Common myeloid progenitor, CD34-positive (primary cell): ENCODE results near the gene GNAS-AS1.

ENCODE experiments used
- CTCF ChIA-PET: fragments of 350-600 bp; sonication (Branson Sonifier 250); formaldehyde crosslinking; loops from one replicate; lab custom pipeline; 2021; ENCODE audit warnings: antibody characterized with exemption; lab: Charles Lee
- POLR2A ChIA-PET: fragments of 350-600 bp; sonication (Branson Sonifier 250); formaldehyde crosslinking; loops from one replicate; lab custom pipeline; 2021; ENCODE audit warnings: antibody characterized with exemption; lab: Charles Lee
- DNase-seq, 3 donors: peaks; one replicate each; pipeline versions ENCODE4 v3.0.0 to v3.0.0-alpha.2; 2013
- H3K27ac ChIP-seq, 2 experiments: 1 replicate in 1 of 2; 2 replicates in 1 of 2; pipeline ENCODE4 v1.7.0; 2013; ENCODE audit warnings: inconsistent platforms in 2 of 2, low read length in 2 of 2, mild to moderate bottlenecking in 2 of 2, low read depth in 1 of 2, moderate library complexity in 1 of 2; ENCODE audit not compliant: severe bottlenecking in 2 of 2, insufficient read depth in 1 of 2, poor library complexity in 1 of 2
- H3K27me3 ChIP-seq, 5 experiments: replicated peaks in 2 of 5; 1 replicate in 3 of 5; 2 replicates in 2 of 5; pipeline versions ENCODE4 v1.6.1 to v1.7.0; 2013; ENCODE audit warnings: low read length in 4 of 5, mild to moderate bottlenecking in 2 of 5, moderate library complexity in 2 of 5, inconsistent platforms in 1 of 5; ENCODE audit not compliant: insufficient read depth in 5 of 5, control insufficient read depth in 4 of 5
- H3K36me3 ChIP-seq, 4 experiments: 1 replicate in 2 of 4; 2 replicates in 2 of 4; pipeline versions ENCODE4 v1.6.1 to v1.7.0; 2013; ENCODE audit warnings: low read length in 3 of 4, control low read depth in 1 of 4, mild to moderate bottlenecking in 1 of 4; ENCODE audit not compliant: control insufficient read depth in 4 of 4, insufficient read depth in 4 of 4
- H3K4me1 ChIP-seq, 4 experiments: 1 replicate in 3 of 4; 2 replicates in 1 of 4; pipeline versions ENCODE4 v1.6.1 to v1.7.1; 2013; ENCODE audit warnings: low read length in 3 of 4, mild to moderate bottlenecking in 3 of 4, control low read depth in 1 of 4, inconsistent platforms in 1 of 4, moderate library complexity in 1 of 4; ENCODE audit not compliant: control insufficient read depth in 4 of 4, insufficient read depth in 4 of 4; ENCODE audit errors: control extremely low read depth in 1 of 4
- H3K4me3 ChIP-seq, 7 experiments: 1 replicate in 4 of 7; 2 replicates in 3 of 7; pipeline versions ENCODE4 v1.5.1 to v1.7.0; 2013; ENCODE audit warnings: mild to moderate bottlenecking in 7 of 7, low read length in 6 of 7, moderate library complexity in 6 of 7, inconsistent platforms in 2 of 7, low read depth in 2 of 7, control low read depth in 1 of 7; ENCODE audit not compliant: insufficient read depth in 4 of 7, control insufficient read depth in 1 of 7; ENCODE audit errors: extremely low read depth in 1 of 7
- H3K9me3 ChIP-seq, 5 experiments: 1 replicate in 4 of 5; 2 replicates in 1 of 5; pipeline versions ENCODE4 v1.6.1 to v1.7.1; 2013; ENCODE audit warnings: low read length in 4 of 5, mild to moderate bottlenecking in 2 of 5, inconsistent platforms in 1 of 5, low read depth in 1 of 5, moderate library complexity in 1 of 5; ENCODE audit not compliant: control insufficient read depth in 4 of 5, insufficient read depth in 2 of 5; ENCODE audit errors: control extremely low read depth in 1 of 5
- WGBS: methylation state at CpG from one replicate; pipeline ENCODE4 v1.1.5; 2013; ENCODE audit not compliant: insufficient coverage; 5-methylcytosine and 5-hydroxymethylcytosine counted together

Gene GNAS-AS1

GRCh38 chr20:58774214-58774613 is 76.5 kb downstream of the GNAS-AS1 start:
- Histone ChIP-seq H3K27me3 (peaks cover 2 to 23% (median 8%) of the 10 kb centered on the region in 5 experiments), H3K9me3 (no peaks in the 10 kb centered on the region), H3K27ac (no peak overlapping the region), H3K36me3 (no peaks in the 10 kb centered on the region), H3K4me1 (no peaks in the 10 kb centered on the region), H3K4me3 (no peak overlapping the region)
- ChIA-PET POLR2A (no interaction called here), CTCF (no interaction called here)
- DNase-seq = no peak
- WGBS = 97% methylated on average over 4 of the region's 5 CpGs

GRCh38 chr20:58772786-58773185 is 77.9 kb downstream of the GNAS-AS1 start:
- no peaks in the 10 kb centered on the region for H3K4me1 ChIP-seq
- CTCF ChIA-PET = no interaction called here
- H3K9me3 ChIP-seq = no peaks in the 10 kb centered on the region
- DNase-seq = no peak
- H3K27ac ChIP-seq = no peak overlapping the region
- POLR2A ChIA-PET = no interaction called here
- peaks cover 2 to 28% (median 8%) of the 10 kb centered on the region in 5 experiments for H3K27me3 ChIP-seq
- 90% methylated on average over 6 of the region's 6 CpGs for WGBS
- H3K4me3 ChIP-seq = no peak overlapping the region
- H3K36me3 ChIP-seq = no peaks in the 10 kb centered on the region
